ENCODE measurements around the gene CAPN9.

CAPN9 gene

GRCh38 chr1:230819976-230820375, 72.8 kb downstream of the CAPN9 start (continued):
- TF ChIP-seq ZNF548 (tag by site-specific recombination; IDR thresholded peaks at IDR 0.05) = no peak
- no peak for TF ChIP-seq ZNF138 (tag by site-specific recombination; IDR thresholded peaks at IDR 0.05; ENCODE audit: borderline replicate concordance)
- no peak for TF ChIP-seq GLIS2 (tag by site-specific recombination; IDR thresholded peaks at IDR 0.05)
- TF ChIP-seq HOXC10 (CRISPR knock-in tag; IDR thresholded peaks at IDR 0.05) = no peak
- no peak for TF ChIP-seq YY1 (tag by site-specific recombination; IDR thresholded peaks at IDR 0.05)
- no peak for TF ChIP-seq IKZF3 (tag by site-specific recombination; IDR thresholded peaks at IDR 0.05)
- TF ChIP-seq ZNF837 (tag by site-specific recombination; IDR thresholded peaks at IDR 0.05) = no peak

DNA sequence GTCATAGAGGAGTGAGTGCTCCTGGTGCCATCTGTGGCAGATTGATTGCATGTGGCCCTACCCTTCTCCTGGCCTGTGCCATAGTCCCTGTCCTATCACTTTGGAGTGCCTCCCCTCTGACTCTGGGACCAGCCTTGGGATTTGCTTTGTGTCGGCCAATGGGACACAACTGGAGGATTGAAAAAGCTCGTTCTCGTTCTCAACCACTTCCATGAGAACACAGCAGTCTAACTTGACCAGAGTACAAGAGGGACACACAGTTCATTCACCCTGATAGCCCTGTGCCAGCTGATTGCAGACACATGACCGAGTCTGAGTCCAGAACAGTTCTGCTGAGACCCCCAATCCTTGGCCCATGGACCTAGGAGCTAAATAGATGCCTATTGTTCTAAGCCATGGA, 73.4 kb downstream of the CAPN9 start:
- Histone ChIP-seq H3K36me3 (ENCODE audit: control insufficient read depth in 2 of 2, insufficient read depth in 1 of 2, low read length in 2 of 2) (no peaks in the 10 kb centered on the region), H3K27ac (ENCODE audit: extremely low read depth, low read depth, low read length) (no peak overlapping the region), H3K9me3 (ENCODE audit: control insufficient read depth, insufficient read depth, low read depth, low read length) (no peaks in the 10 kb centered on the region), H3K4me3 (ENCODE audit: low read depth, low read length) (no peak overlapping the region), H3K4me1 (ENCODE audit: control insufficient read depth, insufficient read depth, low read length) (no peaks in the 10 kb centered on the region)
- ChIA-PET POLR2A (no interaction called here), CTCF (interaction anchor here (1.9 to 2.1 kb wide), 2 partner anchors 8 to 22 kb away, joined by 6 read pairs; no protein-coding TSS in a partner anchor)
- no peak for TF ChIP-seq ZNF624 (tag by site-specific recombination; IDR thresholded peaks at IDR 0.05)
- TF ChIP-seq ZNF19 (tag by site-specific recombination; IDR thresholded peaks at IDR 0.05; ENCODE audit: low read depth) = no peak
- no peak for TF ChIP-seq ZNF549 (tag by site-specific recombination; IDR thresholded peaks at IDR 0.05)
- TF ChIP-seq ZNF776 (tag by site-specific recombination; IDR thresholded peaks at IDR 0.05; ENCODE audit: borderline replicate concordance) = no peak
- TF ChIP-seq ZBTB7A (tag by site-specific recombination; IDR thresholded peaks at IDR 0.05; ENCODE audit: low read depth) = no peak
- TF ChIP-seq ZNF664 (tag by site-specific recombination; IDR thresholded peaks at IDR 0.05) = no peak
- TF ChIP-seq, protein P1, sequence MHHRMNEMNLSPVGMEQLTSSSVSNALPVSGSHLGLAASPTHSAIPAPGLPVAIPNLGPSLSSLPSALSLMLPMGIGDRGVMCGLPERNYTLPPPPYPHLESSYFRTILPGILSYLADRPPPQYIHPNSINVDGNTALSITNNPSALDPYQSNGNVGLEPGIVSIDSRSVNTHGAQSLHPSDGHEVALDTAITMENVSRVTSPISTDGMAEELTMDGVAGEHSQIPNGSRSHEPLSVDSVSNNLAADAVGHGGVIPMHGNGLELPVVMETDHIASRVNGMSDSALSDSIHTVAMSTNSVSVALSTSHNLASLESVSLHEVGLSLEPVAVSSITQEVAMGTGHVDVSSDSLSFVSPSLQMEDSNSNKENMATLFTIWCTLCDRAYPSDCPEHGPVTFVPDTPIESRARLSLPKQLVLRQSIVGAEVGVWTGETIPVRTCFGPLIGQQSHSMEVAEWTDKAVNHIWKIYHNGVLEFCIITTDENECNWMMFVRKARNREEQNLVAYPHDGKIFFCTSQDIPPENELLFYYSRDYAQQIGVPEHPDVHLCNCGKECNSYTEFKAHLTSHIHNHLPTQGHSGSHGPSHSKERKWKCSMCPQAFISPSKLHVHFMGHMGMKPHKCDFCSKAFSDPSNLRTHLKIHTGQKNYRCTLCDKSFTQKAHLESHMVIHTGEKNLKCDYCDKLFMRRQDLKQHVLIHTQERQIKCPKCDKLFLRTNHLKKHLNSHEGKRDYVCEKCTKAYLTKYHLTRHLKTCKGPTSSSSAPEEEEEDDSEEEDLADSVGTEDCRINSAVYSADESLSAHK (tag by site-specific recombination; IDR thresholded peaks at IDR 0.05) = no peak
- TF ChIP-seq ZNF677 (tag by site-specific recombination; IDR thresholded peaks at IDR 0.05) = no peak
- no peak for TF ChIP-seq OSR2 (tag by site-specific recombination; IDR thresholded peaks at IDR 0.05)
- TF ChIP-seq, protein P2, sequence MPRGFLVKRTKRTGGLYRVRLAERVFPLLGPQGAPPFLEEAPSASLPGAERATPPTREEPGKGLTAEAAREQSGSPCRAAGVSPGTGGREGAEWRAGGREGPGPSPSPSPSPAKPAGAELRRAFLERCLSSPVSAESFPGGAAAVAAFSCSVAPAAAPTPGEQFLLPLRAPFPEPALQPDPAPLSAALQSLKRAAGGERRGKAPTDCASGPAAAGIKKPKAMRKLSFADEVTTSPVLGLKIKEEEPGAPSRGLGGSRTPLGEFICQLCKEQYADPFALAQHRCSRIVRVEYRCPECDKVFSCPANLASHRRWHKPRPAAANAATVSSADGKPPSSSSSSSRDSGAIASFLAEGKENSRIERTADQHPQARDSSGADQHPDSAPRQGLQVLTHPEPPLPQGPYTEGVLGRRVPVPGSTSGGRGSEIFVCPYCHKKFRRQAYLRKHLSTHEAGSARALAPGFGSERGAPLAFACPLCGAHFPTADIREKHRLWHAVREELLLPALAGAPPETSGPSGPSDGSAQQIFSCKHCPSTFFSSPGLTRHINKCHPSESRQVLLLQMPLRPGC (tag by site-specific recombination; IDR thresholded peaks at IDR 0.05) = no peak
- no peak for TF ChIP-seq ZEB2 (tag by site-specific recombination; IDR thresholded peaks at IDR 0.05)
- TF ChIP-seq GLI4 (tag by site-specific recombination; IDR thresholded peaks at IDR 0.05) = no peak
- TF ChIP-seq ZBTB1 (tag by site-specific recombination; IDR thresholded peaks at IDR 0.05) = no peak
- no peak for TF ChIP-seq ZNF600 (tag by site-specific recombination; IDR thresholded peaks at IDR 0.05)
- no peak for TF ChIP-seq ZNF777 (tag by site-specific recombination; IDR thresholded peaks at IDR 0.05; ENCODE audit: borderline replicate concordance)
- no peak for TF ChIP-seq ZNF521 (tag by site-specific recombination; IDR thresholded peaks at IDR 0.05)

DNA sequence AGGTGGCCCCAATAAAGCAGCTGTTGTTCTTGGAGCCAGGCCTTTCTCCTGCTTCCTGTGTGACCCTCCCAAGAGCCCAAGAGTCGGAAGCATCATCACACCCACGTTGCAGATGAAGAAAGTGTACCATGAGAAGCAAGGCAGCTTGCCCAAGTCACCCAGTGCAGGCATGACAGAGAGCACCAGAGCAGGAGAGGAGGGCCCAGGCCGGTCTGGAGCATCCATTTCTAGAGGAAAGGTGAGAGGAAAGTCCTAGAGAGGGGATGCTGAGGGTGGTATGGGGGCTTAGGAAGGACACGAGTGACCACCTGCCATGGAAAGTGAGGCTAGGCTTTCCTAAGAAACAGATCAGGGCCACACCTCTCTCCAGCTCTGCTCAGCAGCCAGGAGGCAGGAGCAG, 74.2 kb downstream of the CAPN9 start:
- ChIA-PET POLR2A (no interaction called here), CTCF (interaction anchor here (1.9 to 2.1 kb wide), 2 partner anchors 8 to 23 kb away, joined by 6 read pairs; no protein-coding TSS in a partner anchor)
- Histone ChIP-seq H3K4me3 (ENCODE audit: low read depth, low read length) (no peak overlapping the region), H3K27ac (ENCODE audit: extremely low read depth, low read depth, low read length) (no peak overlapping the region), H3K9me3 (ENCODE audit: control insufficient read depth, insufficient read depth, low read depth, low read length) (no peaks in the 10 kb centered on the region), H3K36me3 (ENCODE audit: control insufficient read depth in 2 of 2, insufficient read depth in 1 of 2, low read length in 2 of 2) (no peaks in the 10 kb centered on the region), H3K4me1 (ENCODE audit: control insufficient read depth, insufficient read depth, low read length) (no peaks in the 10 kb centered on the region)
- TF ChIP-seq YY2 (tag by site-specific recombination; IDR thresholded peaks at IDR 0.05) (no peak), ZNF629 (tag by site-specific recombination; IDR thresholded peaks at IDR 0.05) (no peak), ZNF174 (tag by site-specific recombination; IDR thresholded peaks at IDR 0.05) (no peak), ZNF596 (tag by site-specific recombination; IDR thresholded peaks at IDR 0.05) (no peak)
